Measurements from ENCODE around the gene ZNF827.

Gene ZNF827

GRCh38 chr4:145860446-145860845, 78.2 kb downstream of the ZNF827 start:
- Histone ChIP-seq H3K4me3 (ENCODE audit: low read depth, low read length) (no peak overlapping the region), H3K4me1 (ENCODE audit: control insufficient read depth, insufficient read depth, low read length) (no peaks in the 10 kb centered on the region), H3K27ac (ENCODE audit: extremely low read depth, low read depth, low read length) (no peak overlapping the region), H3K36me3 (ENCODE audit: control insufficient read depth in 2 of 2, insufficient read depth in 1 of 2, low read length in 2 of 2) (no peaks in the 10 kb centered on the region), H3K9me3 (ENCODE audit: control insufficient read depth, insufficient read depth, low read depth, low read length) (no peaks in the 10 kb centered on the region)
- CTCF ChIA-PET = no interaction called here
- no peak for TF ChIP-seq ZNF394 (tag by site-specific recombination; IDR thresholded peaks at IDR 0.05; ENCODE audit: borderline replicate concordance)
- TF ChIP-seq ZFP37 (tag by site-specific recombination; IDR thresholded peaks at IDR 0.05) = no peak
- no peak for TF ChIP-seq ZNF146 (tag by site-specific recombination; IDR thresholded peaks at IDR 0.05)
- TF ChIP-seq ZNF621 (tag by site-specific recombination; IDR thresholded peaks at IDR 0.05) = no peak
- TF ChIP-seq OSR2 (tag by site-specific recombination; IDR thresholded peaks at IDR 0.05) = no peak
- TF ChIP-seq ZNF184 (tag by site-specific recombination; IDR thresholded peaks at IDR 0.05) = no peak
- TF ChIP-seq ZNF830 (tag by site-specific recombination; IDR thresholded peaks at IDR 0.05; ENCODE audit: low read depth) = no peak
- TF ChIP-seq ZNF280C (tag by site-specific recombination; IDR thresholded peaks at IDR 0.05) = no peak
- TF ChIP-seq TSHZ1 (tag by site-specific recombination; IDR thresholded peaks at IDR 0.05; ENCODE audit: borderline replicate concordance) = no peak
- POLR2A ChIA-PET = no interaction called here

DNA sequence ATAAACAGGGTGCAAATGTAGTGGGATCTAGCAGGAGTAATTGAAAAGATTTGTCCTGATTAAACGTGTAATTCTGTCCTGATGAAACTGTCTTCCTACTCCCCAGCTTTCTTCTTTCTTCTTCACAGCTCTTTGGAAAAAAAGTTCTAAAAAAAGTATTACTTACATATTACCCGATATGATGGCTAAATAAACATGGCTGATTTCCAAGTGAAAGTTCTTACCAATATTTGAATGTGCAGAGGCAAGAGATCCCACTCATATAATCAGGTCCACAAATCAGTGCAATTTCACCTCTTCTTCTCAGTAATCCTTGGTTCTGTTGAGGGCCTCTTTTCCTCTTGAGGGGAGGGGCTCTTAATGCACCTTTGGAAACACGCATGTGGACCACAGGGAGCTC, 78.7 kb downstream of the ZNF827 start:
- CTCF ChIA-PET = no interaction called here
- Histone ChIP-seq H3K27ac (ENCODE audit: extremely low read depth, low read depth, low read length) (no peak overlapping the region), H3K4me3 (ENCODE audit: low read depth, low read length) (no peak overlapping the region), H3K9me3 (ENCODE audit: control insufficient read depth, insufficient read depth, low read depth, low read length) (no peaks in the 10 kb centered on the region), H3K36me3 (ENCODE audit: control insufficient read depth in 2 of 2, insufficient read depth in 1 of 2, low read length in 2 of 2) (no peaks in the 10 kb centered on the region), H3K4me1 (ENCODE audit: control insufficient read depth, insufficient read depth, low read length) (no peaks in the 10 kb centered on the region)
- TF ChIP-seq ZNF596 (tag by site-specific recombination; IDR thresholded peaks at IDR 0.05) = no peak
- TF ChIP-seq TCF7L2 (IDR thresholded peaks at IDR 0.05; ENCODE audit: borderline replicate concordance, low read depth, low read length) = no peak
- POLR2A ChIA-PET = no interaction called here

DNA sequence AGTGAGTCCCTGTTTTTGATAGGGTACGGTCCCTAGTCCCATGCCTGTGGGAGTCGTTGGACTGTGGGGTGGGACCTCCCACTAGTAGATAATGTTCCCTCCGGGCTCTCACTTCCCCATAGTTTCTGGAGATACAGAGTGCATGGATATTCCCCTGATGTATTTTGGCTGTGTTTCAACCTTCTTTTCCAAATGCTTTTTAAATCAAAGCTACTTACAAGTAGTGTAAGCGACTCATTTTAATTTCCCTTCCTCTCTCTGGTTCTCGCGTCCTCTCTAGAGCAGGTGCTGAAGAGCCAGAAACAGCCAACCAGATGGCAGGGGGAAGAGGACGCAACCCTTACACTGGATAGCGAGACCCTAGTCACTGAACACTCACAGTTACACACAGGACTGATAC, 79.2 kb downstream of the ZNF827 start:
- POLR2A ChIA-PET = no interaction called here
- CTCF ChIA-PET = no interaction called here
- H3K4me3 ChIP-seq (ENCODE audit: low read depth, low read length) = no peak overlapping the region
- no peak for TF ChIP-seq ZBTB1 (tag by site-specific recombination; IDR thresholded peaks at IDR 0.05)
- TF ChIP-seq OVOL3 (tag by site-specific recombination; IDR thresholded peaks at IDR 0.05) = no peak
- no peaks in the 10 kb centered on the region for H3K4me1 ChIP-seq (ENCODE audit: control insufficient read depth, insufficient read depth, low read length)
- no peak overlapping the region for H3K27ac ChIP-seq (ENCODE audit: extremely low read depth, low read depth, low read length)
- H3K36me3 ChIP-seq (ENCODE audit: control insufficient read depth in 2 of 2, insufficient read depth in 1 of 2, low read length in 2 of 2) = no peaks in the 10 kb centered on the region
- H3K9me3 ChIP-seq (ENCODE audit: control insufficient read depth, insufficient read depth, low read depth, low read length) = no peaks in the 10 kb centered on the region

DNA sequence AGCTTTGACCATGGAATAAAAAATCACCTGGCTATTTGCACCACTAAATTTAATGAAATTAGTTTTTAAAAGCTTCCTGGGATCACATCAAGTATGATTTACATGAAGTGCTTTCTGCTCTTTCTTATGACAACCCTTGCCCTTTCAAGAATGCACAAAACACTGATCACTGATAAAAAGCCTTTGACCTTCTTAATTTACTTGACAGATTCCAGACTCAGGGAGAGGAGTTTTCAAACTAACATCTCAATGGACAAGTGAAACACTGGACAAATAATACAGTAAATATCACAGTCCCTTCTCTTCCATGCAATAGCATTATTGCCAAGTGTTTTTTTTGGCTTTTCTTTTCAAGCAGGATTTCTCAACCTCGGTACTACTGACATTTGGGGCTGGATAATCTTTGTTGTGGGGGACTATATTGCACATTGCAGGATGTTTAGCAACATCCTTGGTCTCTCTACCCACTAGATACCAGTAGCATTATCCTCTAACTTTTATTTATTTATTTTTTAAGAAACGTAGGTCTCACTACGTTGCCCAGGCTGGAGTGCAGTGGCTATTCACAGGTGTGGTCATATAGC, 86.3 kb downstream of the ZNF827 start:
- Histone ChIP-seq H3K9me3 (ENCODE audit: control insufficient read depth, insufficient read depth, low read depth, low read length) (no peaks in the 10 kb centered on the region), H3K4me1 (ENCODE audit: control insufficient read depth, insufficient read depth, low read length) (peaks cover 5% of the 10 kb centered on the region), H3K4me3 (ENCODE audit: low read depth, low read length) (no peak overlapping the region), H3K27ac (ENCODE audit: extremely low read depth, low read depth, low read length) (no peak overlapping the region), H3K36me3 (ENCODE audit: control insufficient read depth in 2 of 2, insufficient read depth in 1 of 2, low read length in 2 of 2) (no peaks in the 10 kb centered on the region)
- ChIA-PET POLR2A (no interaction called here), CTCF (interaction anchor here (0.6 kb wide), 1 partner anchor 700 kb away, joined by 4 read pairs; no protein-coding TSS in a partner anchor)
- TF ChIP-seq TCF7L2 (IDR thresholded peaks at IDR 0.05; ENCODE audit: borderline replicate concordance, low read depth, low read length) (no peak), ZNF24 (tag by site-specific recombination; IDR thresholded peaks at IDR 0.05) (no peak), YY2 (tag by site-specific recombination; IDR thresholded peaks at IDR 0.05) (no peak), ZNF138 (tag by site-specific recombination; IDR thresholded peaks at IDR 0.05; ENCODE audit: borderline replicate concordance) (no peak), ZNF18 (tag by site-specific recombination; IDR thresholded peaks at IDR 0.05) (no peak), ZNF112 (tag by site-specific recombination; IDR thresholded peaks at IDR 0.05) (no peak), ZNF140 (tag by site-specific recombination; IDR thresholded peaks at IDR 0.05) (no peak), ZNF2 (tag by site-specific recombination; IDR thresholded peaks at IDR 0.05) (no peak)
- TF ChIP-seq, protein P1, sequence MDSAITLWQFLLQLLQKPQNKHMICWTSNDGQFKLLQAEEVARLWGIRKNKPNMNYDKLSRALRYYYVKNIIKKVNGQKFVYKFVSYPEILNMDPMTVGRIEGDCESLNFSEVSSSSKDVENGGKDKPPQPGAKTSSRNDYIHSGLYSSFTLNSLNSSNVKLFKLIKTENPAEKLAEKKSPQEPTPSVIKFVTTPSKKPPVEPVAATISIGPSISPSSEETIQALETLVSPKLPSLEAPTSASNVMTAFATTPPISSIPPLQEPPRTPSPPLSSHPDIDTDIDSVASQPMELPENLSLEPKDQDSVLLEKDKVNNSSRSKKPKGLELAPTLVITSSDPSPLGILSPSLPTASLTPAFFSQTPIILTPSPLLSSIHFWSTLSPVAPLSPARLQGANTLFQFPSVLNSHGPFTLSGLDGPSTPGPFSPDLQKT (IDR thresholded peaks at IDR 0.05; ENCODE audit: borderline replicate concordance, low read depth, low read length) = no peak

Data from HEK293 (cell line).